Neural progenitor cell (in vitro differentiated cells): ENCODE measurements around the gene GNG7. TPM values are rescaled to one million over a fixed set of nuclear protein-coding genes. Genes with fewer than 3 reads are reported as not detected.

Source experiments
- DNase-seq: peaks from one replicate; pipeline ENCODE4 v3.0.0-alpha.2; 2016; ENCODE audit warnings: low spot score
- H2AFZ ChIP-seq: fragments of 200-600 bp; sonication (generic); replicated peaks from 2 replicates; pipeline ENCODE4 v1.6.1; 2016; ENCODE audit warnings: antibody characterized with exemption
- H3F3A ChIP-seq: fragments of 200-600 bp; sonication (generic); 2 replicates; pipeline ENCODE4 v1.6.1; 2016; ENCODE audit warnings: antibody characterized with exemption, low read depth
- H3K27ac ChIP-seq: fragments of 200-600 bp; sonication (generic); 2 replicates; pipeline ENCODE4 v1.5.1; 2016; ENCODE audit warnings: mild to moderate bottlenecking
- H3K27me3 ChIP-seq: fragments of 200-600 bp; sonication (generic); 2 replicates; pipeline ENCODE4 v1.6.1; 2016; ENCODE audit warnings: mild to moderate bottlenecking, moderate library complexity
- H3K36me3 ChIP-seq: fragments of 200-600 bp; sonication (generic); 2 replicates; pipeline ENCODE4 v1.5.1; 2016
- H3K4me1 ChIP-seq: fragments of 200-600 bp; sonication (generic); 2 replicates; pipeline ENCODE4 v1.6.1; 2016; ENCODE audit warnings: mixed run types
- H3K4me2 ChIP-seq: fragments of 200-600 bp; sonication (generic); 2 replicates; pipeline ENCODE4 v1.6.1; 2016
- H3K4me3 ChIP-seq: fragments of 200-600 bp; sonication (generic); 2 replicates; pipeline ENCODE4 v1.5.1; 2016
- H3K79me2 ChIP-seq: fragments of 200-600 bp; sonication (generic); 2 replicates; pipeline ENCODE4 v1.6.1; 2016; ENCODE audit warnings: low read depth
- H3K9ac ChIP-seq: fragments of 200-600 bp; sonication (generic); 2 replicates; pipeline ENCODE4 v1.6.1; 2016
- H3K9me3 ChIP-seq: fragments of 200-600 bp; sonication (generic); 2 replicates; pipeline ENCODE4 v1.5.1; 2016; ENCODE audit warnings: low read depth
- H4K20me1 ChIP-seq: fragments of 200-600 bp; sonication (generic); 2 replicates; pipeline ENCODE4 v1.6.1; 2016; ENCODE audit warnings: low read depth
- H3K27ac Mint-ChIP-seq: 3 replicates; pipeline ENCODE4 v1.8.0; 2021; ENCODE audit warnings: mixed read lengths
- H3K27me3 Mint-ChIP-seq: 2 replicates; pipeline ENCODE4 v1.8.0; 2022; ENCODE audit warnings: low read depth, mild to moderate bottlenecking, inconsistent platforms, moderate library complexity, mixed read lengths; ENCODE audit not compliant: insufficient read depth
- H3K36me3 Mint-ChIP-seq: 3 replicates; pipeline ENCODE4 v1.8.0; 2021; ENCODE audit warnings: mixed read lengths
- H3K4me1 Mint-ChIP-seq: 3 replicates; pipeline ENCODE4 v1.8.0; 2021; ENCODE audit warnings: mixed read lengths
- H3K4me3 Mint-ChIP-seq: 3 replicates; pipeline ENCODE4 v1.8.0; 2021; ENCODE audit warnings: mild to moderate bottlenecking, moderate library complexity, mixed read lengths
- H3K9me3 Mint-ChIP-seq: 3 replicates; pipeline ENCODE4 v1.8.0; 2020; ENCODE audit warnings: mixed read lengths
- EZH2 ChIP-seq: fragments of 200-600 bp; sonication (generic); IDR thresholded peaks from 2 replicates; pipeline ENCODE4 v1.6.1; 2017; ENCODE audit warnings: antibody characterized with exemption, mild to moderate bottlenecking, moderate library complexity
- EZH2phosphoT487 ChIP-seq: fragments of 200-600 bp; sonication (generic); IDR thresholded peaks from 2 replicates; pipeline ENCODE4 v1.6.1; 2017; ENCODE audit warnings: antibody characterized with exemption
- total RNA-seq: library from RNA; depleted of rRNA; stranded (reverse); fragments of >200 nt; gene quantifications from 2 replicates; pipeline ENCODE4 v1.2.3, GENCODE V29; 2015; ENCODE audit warnings: low replicate concordance
- TF ChIP-seq, protein P1 (sequence below): fragments of 200-600 bp; sonication (generic); IDR thresholded peaks from 2 replicates; pipeline ENCODE4 v1.5.1; 2017; ENCODE audit warnings: antibody characterized with exemption, mild to moderate bottlenecking

Gene GNG7
- total RNA-seq, 1 donor from 2014 or later: 7.0 TPM

- Mint-ChIP-seq H3K27ac (peak overlapping the region; percentile 82), H3K36me3 (no peaks in the 10 kb centered on the region), H3K9me3 (peaks cover 4% of the 10 kb centered on the region), H3K27me3 (peaks cover 4% of the 10 kb centered on the region), H3K4me3 (peak overlapping the region; percentile 72), H3K4me1 (peaks cover 25% of the 10 kb centered on the region)
- no peak overlapping the region for H2AFZ ChIP-seq
- TF ChIP-seq, protein P1, sequence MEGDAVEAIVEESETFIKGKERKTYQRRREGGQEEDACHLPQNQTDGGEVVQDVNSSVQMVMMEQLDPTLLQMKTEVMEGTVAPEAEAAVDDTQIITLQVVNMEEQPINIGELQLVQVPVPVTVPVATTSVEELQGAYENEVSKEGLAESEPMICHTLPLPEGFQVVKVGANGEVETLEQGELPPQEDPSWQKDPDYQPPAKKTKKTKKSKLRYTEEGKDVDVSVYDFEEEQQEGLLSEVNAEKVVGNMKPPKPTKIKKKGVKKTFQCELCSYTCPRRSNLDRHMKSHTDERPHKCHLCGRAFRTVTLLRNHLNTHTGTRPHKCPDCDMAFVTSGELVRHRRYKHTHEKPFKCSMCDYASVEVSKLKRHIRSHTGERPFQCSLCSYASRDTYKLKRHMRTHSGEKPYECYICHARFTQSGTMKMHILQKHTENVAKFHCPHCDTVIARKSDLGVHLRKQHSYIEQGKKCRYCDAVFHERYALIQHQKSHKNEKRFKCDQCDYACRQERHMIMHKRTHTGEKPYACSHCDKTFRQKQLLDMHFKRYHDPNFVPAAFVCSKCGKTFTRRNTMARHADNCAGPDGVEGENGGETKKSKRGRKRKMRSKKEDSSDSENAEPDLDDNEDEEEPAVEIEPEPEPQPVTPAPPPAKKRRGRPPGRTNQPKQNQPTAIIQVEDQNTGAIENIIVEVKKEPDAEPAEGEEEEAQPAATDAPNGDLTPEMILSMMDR: no peak
- no peak for TF ChIP-seq EZH2
- no peak for TF ChIP-seq EZH2phosphoT487
- H4K20me1 ChIP-seq: no peaks in the 10 kb centered on the region
- DNase-seq: no peak
- H3K9me3 ChIP-seq: no peaks in the 10 kb centered on the region
- H3K27ac ChIP-seq: no peak overlapping the region
- H3K9ac ChIP-seq: no peak overlapping the region
- H3K36me3 ChIP-seq: no peaks in the 10 kb centered on the region
- no peaks in the 10 kb centered on the region for H3K27me3 ChIP-seq
- H3K4me2 ChIP-seq: no peak overlapping the region
- no peak overlapping the region for H3K4me3 ChIP-seq
- no peaks in the 10 kb centered on the region for H3K79me2 ChIP-seq
- peaks cover 4% of the 10 kb centered on the region for H3K4me1 ChIP-seq
- H3F3A ChIP-seq: peaks cover 16% of the 10 kb centered on the region
These were observed 146.0 kb downstream of the GNG7 start for GRCh38 chr19:2556221-2557092.

DNA sequence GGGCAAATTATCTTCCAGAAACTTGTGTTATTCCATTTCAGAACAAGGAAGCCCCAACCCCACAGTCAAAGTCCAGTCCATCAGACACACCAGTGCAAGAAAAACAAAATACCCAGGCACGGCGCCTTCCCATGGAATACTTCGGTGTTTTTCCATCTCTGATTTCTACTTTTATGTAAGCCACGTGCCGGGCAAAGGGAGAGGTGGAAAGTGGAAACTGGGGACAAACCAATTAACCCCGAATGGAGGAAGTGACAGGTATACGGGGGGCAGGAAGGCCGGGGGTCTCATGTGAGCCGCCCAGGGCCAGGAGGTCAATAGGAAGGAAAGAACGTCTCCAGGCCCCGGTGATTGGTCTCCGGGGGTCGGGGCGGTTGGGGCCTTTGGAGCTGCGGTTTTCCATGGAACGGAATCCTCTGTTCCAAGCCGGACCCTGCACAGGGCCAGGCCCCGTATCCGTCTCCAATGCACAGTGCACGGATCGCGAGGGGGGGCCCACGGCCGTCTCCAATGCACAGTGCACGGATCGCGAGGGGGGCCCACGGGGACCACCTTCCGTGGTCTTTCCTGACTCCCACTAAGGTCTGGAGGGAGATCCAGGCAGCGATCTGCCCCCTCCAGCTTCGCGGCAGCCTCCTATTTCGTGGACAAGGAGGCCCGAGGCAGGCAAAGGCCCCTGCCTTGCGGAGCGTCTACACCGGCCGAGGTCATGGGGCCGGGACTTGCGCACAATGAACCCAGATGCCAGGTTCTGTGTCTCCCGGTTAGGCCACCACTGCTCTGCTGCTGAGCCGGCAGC, 146.9 kb downstream of the GNG7 start:
- Histone ChIP-seq H3K9me3 (no peaks in the 10 kb centered on the region), H3K79me2 (no peaks in the 10 kb centered on the region), H3K4me3 (no peak overlapping the region), H3F3A (peaks cover 16% of the 10 kb centered on the region), H3K36me3 (no peaks in the 10 kb centered on the region), H3K4me1 (peaks cover 4% of the 10 kb centered on the region), H3K4me2 (no peak overlapping the region), H3K27ac (no peak overlapping the region), H3K27me3 (no peaks in the 10 kb centered on the region), H2AFZ (no peak overlapping the region), H3K9ac (no peak overlapping the region), H4K20me1 (no peaks in the 10 kb centered on the region)
- Mint-ChIP-seq H3K9me3 (peaks cover 4% of the 10 kb centered on the region), H3K36me3 (no peaks in the 10 kb centered on the region), H3K4me1 (peaks cover 30% of the 10 kb centered on the region), H3K27me3 (peaks cover 4% of the 10 kb centered on the region), H3K4me3 (no peak overlapping the region), H3K27ac (peak overlapping the region; percentile 69)
- no peak for DNase-seq
- TF ChIP-seq EZH2 (no peak), EZH2phosphoT487 (no peak)

GRCh38 chr19:2554856-2555255, 147.6 kb downstream of the GNG7 start:
- Mint-ChIP-seq H3K27ac (no peak overlapping the region), H3K4me1 (peaks cover 30% of the 10 kb centered on the region), H3K4me3 (no peak overlapping the region), H3K36me3 (no peaks in the 10 kb centered on the region), H3K27me3 (peaks cover 4% of the 10 kb centered on the region), H3K9me3 (peaks cover 4% of the 10 kb centered on the region)
- Histone ChIP-seq H3K79me2 (no peaks in the 10 kb centered on the region), H3K9ac (no peak overlapping the region), H4K20me1 (no peaks in the 10 kb centered on the region), H3K27ac (no peak overlapping the region), H3K4me1 (peaks cover 4% of the 10 kb centered on the region), H3K9me3 (no peaks in the 10 kb centered on the region), H3F3A (peaks cover 16% of the 10 kb centered on the region), H2AFZ (no peak overlapping the region), H3K36me3 (no peaks in the 10 kb centered on the region), H3K4me2 (no peak overlapping the region), H3K4me3 (no peak overlapping the region), H3K27me3 (no peaks in the 10 kb centered on the region)
- DNase-seq: no peak
- no peak for TF ChIP-seq EZH2
- no peak for TF ChIP-seq EZH2phosphoT487
- TF ChIP-seq, protein P1: no peak
